ENCODE results near the gene OR2Z1. TPM values are rescaled to one million over a fixed set of nuclear protein-coding genes. Genes with fewer than 3 reads are reported as not detected.

The OR2Z1 gene
- total RNA-seq, 1 donor from 2014 or later, result not detected

DNA sequence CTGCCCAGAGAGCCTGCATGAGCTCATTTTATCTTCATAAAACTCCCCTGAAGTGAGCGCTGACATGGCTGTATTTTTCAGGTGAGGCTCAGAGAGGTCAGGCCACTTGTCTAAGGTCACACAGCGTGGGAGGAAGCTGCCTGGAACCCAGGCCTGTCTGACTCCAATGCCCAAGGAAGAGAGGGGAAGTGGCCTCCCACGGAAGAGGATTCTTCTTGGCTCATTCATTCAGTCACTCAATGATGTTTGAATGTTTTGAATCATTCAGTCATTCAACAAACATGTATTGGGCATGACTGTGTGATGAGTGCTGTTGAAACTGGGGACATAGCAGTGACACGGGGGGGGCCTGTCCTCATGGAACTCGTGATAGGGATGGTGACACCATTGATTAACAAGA lies 34.9 kb upstream of the OR2Z1 start:
- no peak overlapping the region for H3K4me3 ChIP-seq (ENCODE audit: low read length in 3 of 3)
- no peaks in the 10 kb centered on the region for H3K4me1 ChIP-seq (ENCODE audit: control insufficient read depth in 3 of 3, insufficient read depth in 3 of 3, low read length in 3 of 3)
- no peaks in the 10 kb centered on the region for H3K36me3 ChIP-seq (ENCODE audit: control insufficient read depth in 3 of 3, insufficient read depth in 3 of 3, low read length in 3 of 3)
- H3K27me3 ChIP-seq (ENCODE audit: control insufficient read depth in 3 of 3, insufficient read depth in 3 of 3, low read length in 3 of 3), result no peaks in the 10 kb centered on the region
- H3K27ac ChIP-seq (ENCODE audit: low read depth, low read length), result no peak overlapping the region
- peaks cover 0 to 2% (median 0%) of the 10 kb centered on the region in 3 donors for H3K9me3 ChIP-seq (ENCODE audit: control insufficient read depth in 3 of 3, low read length in 3 of 3)
- no peak overlapping the region for H3K9ac ChIP-seq (ENCODE audit: low read depth in 1 of 3, low read length in 3 of 3)

DNA sequence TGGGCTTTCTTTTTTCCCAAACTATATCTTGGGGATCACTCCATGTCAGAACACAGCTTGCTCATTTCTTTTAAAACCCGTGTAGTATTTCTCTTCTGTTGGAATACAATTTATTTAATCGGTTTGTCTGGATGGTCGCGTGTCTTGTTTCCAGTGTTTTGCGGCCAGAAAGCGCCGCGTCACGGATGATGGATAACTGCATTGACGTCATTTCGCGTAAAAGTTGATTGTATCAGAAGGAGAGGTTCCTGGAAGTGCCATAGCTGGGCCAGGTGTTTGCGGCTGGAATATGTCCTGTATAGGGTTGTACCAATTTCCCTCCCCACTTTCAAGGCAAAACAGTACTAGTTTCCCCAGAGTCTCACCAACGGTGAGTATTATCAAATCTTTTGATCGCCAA lies 32.5 kb upstream of the OR2Z1 start:
- Histone ChIP-seq H3K4me1 (ENCODE audit: control insufficient read depth in 3 of 3, insufficient read depth in 3 of 3, low read length in 3 of 3) (no peaks in the 10 kb centered on the region), H3K27me3 (ENCODE audit: control insufficient read depth in 3 of 3, insufficient read depth in 3 of 3, low read length in 3 of 3) (peaks cover 0 to 4% (median 0%) of the 10 kb centered on the region in 3 donors), H3K9me3 (ENCODE audit: control insufficient read depth in 3 of 3, low read length in 3 of 3) (peaks cover 0 to 2% (median 0%) of the 10 kb centered on the region in 3 donors), H3K27ac (ENCODE audit: low read depth, low read length) (no peak overlapping the region), H3K4me3 (ENCODE audit: low read length in 3 of 3) (no peak overlapping the region), H3K9ac (ENCODE audit: low read depth in 1 of 3, low read length in 3 of 3) (no peak overlapping the region), H3K36me3 (ENCODE audit: control insufficient read depth in 3 of 3, insufficient read depth in 3 of 3, low read length in 3 of 3) (no peaks in the 10 kb centered on the region)

- peaks cover 0 to 8% (median 0%) of the 10 kb centered on the region in 3 donors for H3K27me3 ChIP-seq (ENCODE audit: control insufficient read depth in 3 of 3, insufficient read depth in 3 of 3, low read length in 3 of 3)
- H3K27ac ChIP-seq (ENCODE audit: low read depth, low read length), result no peak overlapping the region
- no peak overlapping the region for H3K4me3 ChIP-seq (ENCODE audit: low read length in 3 of 3)
- H3K9ac ChIP-seq (ENCODE audit: low read depth in 1 of 3, low read length in 3 of 3), result no peak overlapping the region
- no peaks in the 10 kb centered on the region for H3K36me3 ChIP-seq (ENCODE audit: control insufficient read depth in 3 of 3, insufficient read depth in 3 of 3, low read length in 3 of 3)
- H3K9me3 ChIP-seq (ENCODE audit: control insufficient read depth in 3 of 3, low read length in 3 of 3), result peaks cover 0 to 2% (median 0%) of the 10 kb centered on the region in 3 donors
- H3K4me1 ChIP-seq (ENCODE audit: control insufficient read depth in 3 of 3, insufficient read depth in 3 of 3, low read length in 3 of 3), result no peaks in the 10 kb centered on the region
Observed at GRCh38 chr19:8690753-8691539, 30.5 kb upstream of the OR2Z1 start.

DNA sequence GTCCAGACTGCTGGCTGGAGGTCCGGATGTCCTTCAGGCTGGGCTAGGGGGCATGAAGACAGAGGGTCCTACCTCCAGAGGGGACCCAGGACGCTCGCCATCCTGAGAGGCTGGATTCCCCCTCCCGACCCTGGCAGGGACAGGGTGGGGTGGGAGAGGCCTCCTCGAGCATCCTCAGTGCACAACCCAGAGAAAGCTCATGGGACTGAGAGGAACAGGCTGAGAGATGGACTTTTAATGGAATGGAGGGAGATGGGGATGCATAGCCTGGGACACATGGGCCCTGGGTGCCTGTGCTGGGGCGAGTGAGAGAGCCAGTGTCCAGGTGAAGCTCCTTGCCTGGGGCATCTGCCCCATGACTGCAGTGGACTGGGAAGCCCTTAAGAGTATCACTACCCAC lies 25.9 kb upstream of the OR2Z1 start:
- H3K9ac ChIP-seq (ENCODE audit: low read depth in 1 of 3, low read length in 3 of 3), result no peak overlapping the region
- no peaks in the 10 kb centered on the region for H3K4me1 ChIP-seq (ENCODE audit: control insufficient read depth in 3 of 3, insufficient read depth in 3 of 3, low read length in 3 of 3)
- H3K27me3 ChIP-seq (ENCODE audit: control insufficient read depth in 3 of 3, insufficient read depth in 3 of 3, low read length in 3 of 3), result peaks cover 0 to 17% (median 0%) of the 10 kb centered on the region in 3 donors
- H3K4me3 ChIP-seq (ENCODE audit: low read length in 3 of 3), result no peak overlapping the region
- peaks cover 0 to under 1% (median 0%) of the 10 kb centered on the region in 3 donors for H3K9me3 ChIP-seq (ENCODE audit: control insufficient read depth in 3 of 3, low read length in 3 of 3)
- H3K36me3 ChIP-seq (ENCODE audit: control insufficient read depth in 3 of 3, insufficient read depth in 3 of 3, low read length in 3 of 3), result no peaks in the 10 kb centered on the region
- no peak overlapping the region for H3K27ac ChIP-seq (ENCODE audit: low read depth, low read length)

DNA sequence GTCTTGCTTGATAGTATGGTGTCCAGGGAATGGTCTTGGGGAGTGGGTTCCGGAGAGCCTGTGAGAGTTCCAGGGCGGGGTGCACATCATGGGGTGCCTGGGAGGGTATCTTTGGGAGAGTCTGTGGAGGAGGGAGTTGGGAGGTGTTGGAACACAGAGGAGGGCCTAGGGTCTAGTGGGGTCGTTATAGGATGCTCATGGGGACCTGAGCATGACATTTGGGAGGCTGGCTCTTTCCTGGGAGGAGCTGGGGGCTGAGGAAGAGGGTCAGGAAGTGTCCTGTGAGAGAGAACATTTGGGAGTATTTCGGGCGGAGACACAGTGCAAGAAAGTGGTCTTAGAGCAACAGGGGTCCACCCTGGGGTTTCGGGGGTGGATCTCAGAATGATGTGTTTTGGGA lies 25.5 kb upstream of the OR2Z1 start:
- H3K4me3 ChIP-seq (ENCODE audit: low read length in 3 of 3), result no peak overlapping the region
- H3K36me3 ChIP-seq (ENCODE audit: control insufficient read depth in 3 of 3, insufficient read depth in 3 of 3, low read length in 3 of 3), result no peaks in the 10 kb centered on the region
- H3K4me1 ChIP-seq (ENCODE audit: control insufficient read depth in 3 of 3, insufficient read depth in 3 of 3, low read length in 3 of 3), result no peaks in the 10 kb centered on the region
- no peak overlapping the region for H3K27ac ChIP-seq (ENCODE audit: low read depth, low read length)
- H3K9me3 ChIP-seq (ENCODE audit: control insufficient read depth in 3 of 3, low read length in 3 of 3), result no peaks in the 10 kb centered on the region
- no peak overlapping the region for H3K9ac ChIP-seq (ENCODE audit: low read depth in 1 of 3, low read length in 3 of 3)
- H3K27me3 ChIP-seq (ENCODE audit: control insufficient read depth in 3 of 3, insufficient read depth in 3 of 3, low read length in 3 of 3), result peaks cover 0 to 17% (median 0%) of the 10 kb centered on the region in 3 donors

DNA sequence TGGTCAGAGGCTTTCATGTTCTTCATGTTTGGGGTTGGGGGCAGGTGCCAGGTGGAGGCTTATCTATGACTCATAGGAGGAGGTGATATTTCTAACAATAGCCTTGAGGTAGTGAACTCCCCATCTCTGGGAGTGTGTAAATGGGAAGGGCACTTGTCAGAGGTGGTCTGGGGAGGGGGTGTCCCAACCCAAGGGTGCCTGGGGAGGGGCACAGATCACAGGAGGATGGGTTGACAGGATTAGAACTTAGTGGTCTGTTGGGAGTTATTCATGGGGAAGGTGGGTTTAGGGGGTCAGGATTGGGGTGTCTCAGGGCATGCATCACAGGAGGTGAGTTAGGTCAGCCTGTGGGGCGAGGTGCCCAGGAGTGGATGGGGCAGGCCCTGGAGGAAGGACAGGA lies 24.4 kb upstream of the OR2Z1 start:
- no peak overlapping the region for H3K9ac ChIP-seq (ENCODE audit: low read depth in 1 of 3, low read length in 3 of 3)
- H3K36me3 ChIP-seq (ENCODE audit: control insufficient read depth in 3 of 3, insufficient read depth in 3 of 3, low read length in 3 of 3), result no peaks in the 10 kb centered on the region
- H3K4me3 ChIP-seq (ENCODE audit: low read length in 3 of 3), result no peak overlapping the region
- H3K27ac ChIP-seq (ENCODE audit: low read depth, low read length), result no peak overlapping the region
- H3K9me3 ChIP-seq (ENCODE audit: control insufficient read depth in 3 of 3, low read length in 3 of 3), result no peaks in the 10 kb centered on the region
- H3K4me1 ChIP-seq (ENCODE audit: control insufficient read depth in 3 of 3, insufficient read depth in 3 of 3, low read length in 3 of 3), result no peaks in the 10 kb centered on the region
- peaks cover 0 to 17% (median 0%) of the 10 kb centered on the region in 3 donors for H3K27me3 ChIP-seq (ENCODE audit: control insufficient read depth in 3 of 3, insufficient read depth in 3 of 3, low read length in 3 of 3)

- Histone ChIP-seq H3K27me3 (ENCODE audit: control insufficient read depth in 3 of 3, insufficient read depth in 3 of 3, low read length in 3 of 3) (peaks cover 0 to 17% (median 0%) of the 10 kb centered on the region in 3 donors), H3K9me3 (ENCODE audit: control insufficient read depth in 3 of 3, low read length in 3 of 3) (no peaks in the 10 kb centered on the region), H3K36me3 (ENCODE audit: control insufficient read depth in 3 of 3, insufficient read depth in 3 of 3, low read length in 3 of 3) (no peaks in the 10 kb centered on the region), H3K9ac (ENCODE audit: low read depth in 1 of 3, low read length in 3 of 3) (no peak overlapping the region), H3K4me3 (ENCODE audit: low read length in 3 of 3) (no peak overlapping the region), H3K4me1 (ENCODE audit: control insufficient read depth in 3 of 3, insufficient read depth in 3 of 3, low read length in 3 of 3) (no peaks in the 10 kb centered on the region), H3K27ac (ENCODE audit: low read depth, low read length) (no peak overlapping the region)
Observed at GRCh38 chr19:8697671-8698432, 23.6 kb upstream of the OR2Z1 start.

DNA sequence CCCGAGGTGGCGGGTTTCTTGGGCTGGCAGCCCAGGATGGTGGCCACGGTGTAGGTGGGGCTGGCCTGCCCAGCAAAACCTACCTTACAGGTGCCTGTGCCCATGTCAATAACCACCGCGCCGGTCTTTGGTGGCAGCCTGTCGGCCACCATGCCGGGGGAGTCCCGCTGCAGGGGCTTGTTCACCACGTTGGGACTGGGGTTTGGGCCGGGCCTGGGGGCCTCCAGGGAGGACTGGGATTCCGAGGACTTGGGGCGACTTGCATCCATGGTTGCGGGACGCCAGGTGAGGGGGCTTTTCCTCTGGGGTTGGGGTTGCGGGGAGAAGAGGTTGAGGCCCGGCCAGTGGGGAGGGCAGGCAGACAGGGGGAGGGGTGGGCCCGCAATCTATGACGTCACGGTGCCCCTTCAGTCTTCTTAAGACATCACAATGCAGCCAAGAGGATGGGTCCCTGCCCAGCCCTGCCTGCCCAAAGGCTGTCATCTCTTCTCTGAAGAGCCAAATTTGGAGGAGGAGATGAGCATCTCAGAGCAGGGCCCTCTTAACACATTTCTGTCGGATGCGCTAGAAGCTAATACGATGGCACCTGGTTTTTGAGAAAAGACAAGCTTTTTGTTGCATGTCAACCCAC lies 22.9 kb upstream of the OR2Z1 start, which contains the start of gene ACTL9:
Gene ACTL9, minus strand, starts transcription at position 363 of the 631 bp plus-strand sequence. Its CDS starts 94 bp downstream, at position 269.
- Histone ChIP-seq H3K27me3 (ENCODE audit: control insufficient read depth in 3 of 3, insufficient read depth in 3 of 3, low read length in 3 of 3) (peaks cover 0 to 14% (median 0%) of the 10 kb centered on the region in 3 donors), H3K4me1 (ENCODE audit: control insufficient read depth in 3 of 3, insufficient read depth in 3 of 3, low read length in 3 of 3) (no peaks in the 10 kb centered on the region), H3K27ac (ENCODE audit: low read depth, low read length) (no peak within 1 kb of the TSS), H3K4me3 (ENCODE audit: low read length in 3 of 3) (no peak within 1 kb of the TSS), H3K9ac (ENCODE audit: low read depth in 1 of 3, low read length in 3 of 3) (no peak within 1 kb of the TSS), H3K36me3 (ENCODE audit: control insufficient read depth in 3 of 3, insufficient read depth in 3 of 3, low read length in 3 of 3) (no peaks in the 10 kb centered on the region), H3K9me3 (ENCODE audit: control insufficient read depth in 3 of 3, low read length in 3 of 3) (no peaks in the 10 kb centered on the region)

- Histone ChIP-seq H3K27ac (ENCODE audit: low read depth, low read length) (no peak overlapping the region), H3K4me3 (ENCODE audit: low read length in 3 of 3) (no peak overlapping the region), H3K9me3 (ENCODE audit: control insufficient read depth in 3 of 3, low read length in 3 of 3) (no peaks in the 10 kb centered on the region), H3K27me3 (ENCODE audit: control insufficient read depth in 3 of 3, insufficient read depth in 3 of 3, low read length in 3 of 3) (peaks cover 0 to 9% (median 0%) of the 10 kb centered on the region in 3 donors), H3K36me3 (ENCODE audit: control insufficient read depth in 3 of 3, insufficient read depth in 3 of 3, low read length in 3 of 3) (no peaks in the 10 kb centered on the region), H3K9ac (ENCODE audit: low read depth in 1 of 3, low read length in 3 of 3) (no peak overlapping the region), H3K4me1 (ENCODE audit: control insufficient read depth in 3 of 3, insufficient read depth in 3 of 3, low read length in 3 of 3) (no peaks in the 10 kb centered on the region)
Observed at GRCh38 chr19:8699908-8700307, 21.5 kb upstream of the OR2Z1 start.

Data from skeletal muscle tissue (tissue), 4 donors.